H9 (cell line): ENCODE results near the gene HSPB8. TPM values are rescaled to one million over a fixed set of nuclear protein-coding genes. Genes with fewer than 3 reads are reported as not detected.

ENCODE experiments used
- DNase-seq: peaks from one replicate; pipeline ENCODE4 v3.0.0-alpha.2; 2017
- H2AFZ ChIP-seq: one replicate; pipeline ENCODE4 v1.6.1; 2013; ENCODE audit warnings: mild to moderate bottlenecking, low read length, control low read depth, moderate library complexity
- H2AK5ac ChIP-seq: 2 replicates; pipeline ENCODE4 v1.6.1; 2013; ENCODE audit warnings: low read length, control low read depth, mixed read lengths; ENCODE audit not compliant: insufficient read length
- H2BK120ac ChIP-seq: one replicate; pipeline ENCODE4 v1.6.1; 2013; ENCODE audit warnings: low read depth, mild to moderate bottlenecking, low read length, control low read depth, inconsistent platforms; ENCODE audit not compliant: poor library complexity, severe bottlenecking
- H2BK12ac ChIP-seq: 2 replicates; pipeline ENCODE4 v1.6.1; 2013; ENCODE audit warnings: low read length, control low read depth, mixed read lengths, low read depth; ENCODE audit not compliant: insufficient read length
- H2BK15ac ChIP-seq: 2 replicates; pipeline ENCODE4 v1.6.1; 2013; ENCODE audit warnings: low read depth, low read length, control low read depth
- H2BK20ac ChIP-seq: one replicate; pipeline ENCODE4 v1.6.1; 2013; ENCODE audit warnings: low read depth, mild to moderate bottlenecking, low read length, control low read depth, inconsistent platforms; ENCODE audit not compliant: poor library complexity, severe bottlenecking
- H2BK5ac ChIP-seq: 2 replicates; pipeline ENCODE4 v1.6.1; 2013; ENCODE audit warnings: low read length, control low read depth, mixed read lengths; ENCODE audit not compliant: insufficient read length
- H3K14ac ChIP-seq: 2 replicates; pipeline ENCODE4 v1.6.1; 2013; ENCODE audit warnings: low read length, control low read depth; ENCODE audit not compliant: insufficient read depth
- H3K18ac ChIP-seq: 2 replicates; pipeline ENCODE4 v1.6.1; 2013; ENCODE audit warnings: low read depth, mild to moderate bottlenecking, mixed read lengths, low read length, control low read depth; ENCODE audit not compliant: insufficient read length
- H3K23ac ChIP-seq: 2 replicates; pipeline ENCODE4 v1.6.1; 2013; ENCODE audit warnings: low read length, control low read depth, mixed read lengths, low read depth; ENCODE audit not compliant: insufficient read length
- H3K23me2 ChIP-seq: 2 replicates; pipeline ENCODE4 v1.6.1; 2013; ENCODE audit warnings: low read depth, mild to moderate bottlenecking, mixed read lengths, low read length, control low read depth; ENCODE audit not compliant: insufficient read length, poor library complexity, severe bottlenecking
- H3K27ac ChIP-seq: 2 replicates; pipeline ENCODE4 v1.5.1; 2013; ENCODE audit warnings: low read length, control low read depth, mixed read lengths, low read depth; ENCODE audit not compliant: insufficient read length
- H3K27me3 ChIP-seq: 2 replicates; pipeline ENCODE4 v1.6.1; 2013; ENCODE audit warnings: low read length, control low read depth, inconsistent platforms; ENCODE audit not compliant: insufficient read depth
- H3K4ac ChIP-seq: 2 replicates; pipeline ENCODE4 v1.6.1; 2013; ENCODE audit warnings: low read depth, mild to moderate bottlenecking, control low read depth, inconsistent platforms, low read length, moderate library complexity
- H3K4me1 ChIP-seq: 2 replicates; pipeline ENCODE4 v1.6.1; 2013; ENCODE audit warnings: low read length, control low read depth, inconsistent platforms; ENCODE audit not compliant: insufficient read depth
- H3K4me2 ChIP-seq: 2 replicates; pipeline ENCODE4 v1.6.1; 2013; ENCODE audit warnings: low read length, control low read depth, mixed read lengths; ENCODE audit not compliant: insufficient read length, insufficient read depth
- H3K56ac ChIP-seq: 2 replicates; pipeline ENCODE4 v1.6.1; 2013; ENCODE audit warnings: low read depth, mild to moderate bottlenecking, mixed read lengths, low read length, control low read depth; ENCODE audit not compliant: insufficient read length
- H3K79me1 ChIP-seq: 2 replicates; pipeline ENCODE4 v1.6.1; 2013; ENCODE audit warnings: low read depth, mild to moderate bottlenecking, moderate library complexity, low read length, control low read depth, inconsistent platforms; ENCODE audit not compliant: insufficient read depth, poor library complexity, severe bottlenecking
- H3K79me2 ChIP-seq: 2 replicates; pipeline ENCODE4 v1.6.1; 2013; ENCODE audit warnings: low read length, control low read depth, inconsistent platforms; ENCODE audit not compliant: insufficient read depth
- H3K9ac ChIP-seq: 2 replicates; pipeline ENCODE4 v1.6.1; 2013; ENCODE audit warnings: low read length, control low read depth, mixed read lengths; ENCODE audit not compliant: insufficient read length; ENCODE audit errors: extremely low read depth
- H3K9me3 ChIP-seq: one replicate; pipeline ENCODE4 v1.6.1; 2013; ENCODE audit warnings: low read depth, low read length, inconsistent platforms; ENCODE audit not compliant: control insufficient read depth
- H3T11ph ChIP-seq: one replicate; pipeline ENCODE4 v1.6.1; 2013; ENCODE audit warnings: mild to moderate bottlenecking, low read length, control low read depth, inconsistent platforms
- H4K20me1 ChIP-seq: one replicate; pipeline ENCODE4 v1.6.1; 2013; ENCODE audit not compliant: control insufficient read depth, insufficient read length, insufficient read depth
- H4K5ac ChIP-seq: 2 replicates; pipeline ENCODE4 v1.6.1; 2013; ENCODE audit warnings: low read depth, mild to moderate bottlenecking, mixed read lengths, low read length, control low read depth; ENCODE audit not compliant: insufficient read length
- H4K8ac ChIP-seq: replicated peaks from 2 replicates; pipeline ENCODE4 v1.6.1; 2013; ENCODE audit warnings: low read length, control low read depth, mixed read lengths, low read depth; ENCODE audit not compliant: insufficient read length
- H4K91ac ChIP-seq: 2 replicates; pipeline ENCODE4 v1.6.1; 2013; ENCODE audit warnings: low read depth, mild to moderate bottlenecking, moderate library complexity, mixed read lengths, low read length, control low read depth; ENCODE audit not compliant: insufficient read length
- H3K27ac Mint-ChIP-seq, 3 experiments: 2 replicates in 2 of 3; 3 replicates in 1 of 3; pipeline ENCODE4 v1.8.0; 2020 to 2021; ENCODE audit warnings: mixed read lengths in 3 of 3, mild to moderate bottlenecking in 1 of 3, moderate library complexity in 1 of 3
- H3K27me3 Mint-ChIP-seq: 2 replicates; pipeline ENCODE4 v1.8.0; 2021; ENCODE audit warnings: low read depth, mild to moderate bottlenecking, moderate library complexity, mixed read lengths
- H3K36me3 Mint-ChIP-seq, 3 experiments: 2 replicates in 2 of 3; 3 replicates in 1 of 3; pipeline ENCODE4 v1.8.0; 2020 to 2021; ENCODE audit warnings: low read depth in 3 of 3, mixed read lengths in 3 of 3; ENCODE audit not compliant: insufficient read depth in 1 of 3
- H3K4me1 Mint-ChIP-seq, 2 experiments: 2 replicates each; pipeline ENCODE4 v1.8.0; 2020; ENCODE audit warnings: mixed read lengths in 2 of 2
- H3K4me3 Mint-ChIP-seq, 2 experiments: 2 replicates in 1 of 2; 3 replicates in 1 of 2; pipeline ENCODE4 v1.8.0; 2020 to 2021; ENCODE audit warnings: mild to moderate bottlenecking in 2 of 2, mixed read lengths in 2 of 2, moderate library complexity in 1 of 2
- H3K9me3 Mint-ChIP-seq, 2 experiments: 2 replicates in 1 of 2; 3 replicates in 1 of 2; pipeline ENCODE4 v1.8.0; 2020; ENCODE audit warnings: mild to moderate bottlenecking in 2 of 2, mixed read lengths in 2 of 2, moderate library complexity in 1 of 2
- WGBS: extraction: QIAGEN DNeasy Blood & Tissue Kit; methylation state at CpG from one replicate; pipeline ENCODE4 v1.1.7; 2013; ENCODE audit warnings: missing lambda C conversion rate, low lambda C conversion rate, mixed read lengths; ENCODE audit not compliant: insufficient read length; ENCODE audit errors: extremely low coverage; 5-methylcytosine and 5-hydroxymethylcytosine counted together
- total RNA-seq: library from RNA; stranded (reverse); gene quantifications from 2 replicates; pipeline ENCODE4 v1.2.1, GENCODE V29; 2021
- TF ChIP-seq, protein P1 (sequence below): fragments of 200-600 bp; sonication (generic); conservative IDR thresholded peaks from 3 replicates; pipeline ENCODE4 v1.8.0; 2021; ENCODE audit warnings: antibody characterized with exemption, mild to moderate bottlenecking

Gene HSPB8
- total RNA-seq, 1 experiment from 2014 or later: 3.0 TPM

GRCh38 chr12:119231774-119232173 lies 53.0 kb downstream of the HSPB8 start:
- Histone ChIP-seq H3K27ac (no peak overlapping the region), H3K23me2 (no peaks in the 10 kb centered on the region), H4K8ac (no peak overlapping the region), H3T11ph (no peak overlapping the region), H3K4me2 (no peak overlapping the region), H2AK5ac (no peak overlapping the region), H2BK120ac (no peak overlapping the region), H3K23ac (no peak overlapping the region), H3K9me3 (no peaks in the 10 kb centered on the region), H4K91ac (no peak overlapping the region), H3K27me3 (no peaks in the 10 kb centered on the region), H4K20me1 (no peaks in the 10 kb centered on the region), H3K79me2 (no peaks in the 10 kb centered on the region), H3K14ac (no peak overlapping the region), H3K4ac (no peak overlapping the region), H2AFZ (no peak overlapping the region), H4K5ac (no peak overlapping the region), H2BK20ac (no peak overlapping the region), H3K18ac (no peak overlapping the region), H3K4me1 (peaks cover 21% of the 10 kb centered on the region; the same call in 1 of the 2 replicates), H2BK12ac (no peak overlapping the region), H2BK15ac (no peak overlapping the region), H2BK5ac (no peak overlapping the region), H3K9ac (no peak overlapping the region), H3K79me1 (no peaks in the 10 kb centered on the region), H3K56ac (no peak overlapping the region)
- DNase-seq: no peak
- WGBS: no CpG with 5 or more reads among the region's 4 CpGs
- Mint-ChIP-seq H3K4me3 (no peak overlapping the region), H3K9me3 (no peaks in the 10 kb centered on the region; a peak in 2 of 5 replicates), H3K27ac (0 out of 7 replicates have a peak overlapping the region, but pooled peaks of 1 of the 3 experiments have one; percentile 20), H3K4me1 (peaks cover 56 to 66% of the 10 kb centered on the region in 2 experiments), H3K27me3 (peaks cover 5% of the 10 kb centered on the region; the same call in 1 of the 2 replicates), H3K36me3 (peaks cover 0 to 4% (median 0%) of the 10 kb centered on the region in 3 experiments; a peak in 4 of 7 replicates)
- TF ChIP-seq, protein P1, sequence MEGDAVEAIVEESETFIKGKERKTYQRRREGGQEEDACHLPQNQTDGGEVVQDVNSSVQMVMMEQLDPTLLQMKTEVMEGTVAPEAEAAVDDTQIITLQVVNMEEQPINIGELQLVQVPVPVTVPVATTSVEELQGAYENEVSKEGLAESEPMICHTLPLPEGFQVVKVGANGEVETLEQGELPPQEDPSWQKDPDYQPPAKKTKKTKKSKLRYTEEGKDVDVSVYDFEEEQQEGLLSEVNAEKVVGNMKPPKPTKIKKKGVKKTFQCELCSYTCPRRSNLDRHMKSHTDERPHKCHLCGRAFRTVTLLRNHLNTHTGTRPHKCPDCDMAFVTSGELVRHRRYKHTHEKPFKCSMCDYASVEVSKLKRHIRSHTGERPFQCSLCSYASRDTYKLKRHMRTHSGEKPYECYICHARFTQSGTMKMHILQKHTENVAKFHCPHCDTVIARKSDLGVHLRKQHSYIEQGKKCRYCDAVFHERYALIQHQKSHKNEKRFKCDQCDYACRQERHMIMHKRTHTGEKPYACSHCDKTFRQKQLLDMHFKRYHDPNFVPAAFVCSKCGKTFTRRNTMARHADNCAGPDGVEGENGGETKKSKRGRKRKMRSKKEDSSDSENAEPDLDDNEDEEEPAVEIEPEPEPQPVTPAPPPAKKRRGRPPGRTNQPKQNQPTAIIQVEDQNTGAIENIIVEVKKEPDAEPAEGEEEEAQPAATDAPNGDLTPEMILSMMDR: no peak
